SKM-1 treated with dmso at 0.1 percent for 144 hours (cell line): ENCODE results near the gene XRCC2.

Experiments used
- DNase-seq: peaks from one replicate; lab custom pipeline; 2025; ENCODE audit not compliant: unreplicated experiment; lab: John Stamatoyannopoulos, UW

Gene XRCC2

GRCh38 chr7:152617056-152617455 is 58.9 kb downstream of the XRCC2 start:
- no peak for DNase-seq

- DNase-seq = no peak
These were observed 60.8 kb downstream of the XRCC2 start for GRCh38 chr7:152615031-152615741.

- DNase-seq = no peak
These were observed 67.3 kb downstream of the XRCC2 start for GRCh38 chr7:152608656-152609055.

GRCh38 chr7:152608208-152608607 is 67.7 kb downstream of the XRCC2 start:
- no peak for DNase-seq

GRCh38 chr7:152607007-152607406 is 68.9 kb downstream of the XRCC2 start:
- DNase-seq = no peak

GRCh38 chr7:152602962-152603361 is 73.0 kb downstream of the XRCC2 start:
- no peak for DNase-seq

GRCh38 chr7:152601305-152601798 is 74.6 kb downstream of the XRCC2 start:
- no peak for DNase-seq

GRCh38 chr7:152600266-152600665 is 75.7 kb downstream of the XRCC2 start:
- no peak for DNase-seq

GRCh38 chr7:152597507-152597906 is 78.4 kb downstream of the XRCC2 start:
- no peak for DNase-seq

GRCh38 chr7:152596824-152597223 is 79.1 kb downstream of the XRCC2 start:
- no peak for DNase-seq
